HG02938 (cell line): ENCODE measurements around the gene CCDC14.
A peak's percentile ranks its signal among the peaks of the same experiment; 100 is the strongest.
"Not testable (repeated sequence)": the region's sequence is repeated elsewhere in the genome, so short reads cannot be mapped to it uniquely, and the experiment has no call there.

Experiments
- ATAC-seq: cut with Tn5 transposase; IDR thresholded peaks from one replicate; pipeline ENCODE4 v1.9.1; 2021; ENCODE audit warnings: mild to moderate bottlenecking, moderate library complexity; ENCODE audit not compliant: unreplicated experiment

Gene CCDC14, protein sequence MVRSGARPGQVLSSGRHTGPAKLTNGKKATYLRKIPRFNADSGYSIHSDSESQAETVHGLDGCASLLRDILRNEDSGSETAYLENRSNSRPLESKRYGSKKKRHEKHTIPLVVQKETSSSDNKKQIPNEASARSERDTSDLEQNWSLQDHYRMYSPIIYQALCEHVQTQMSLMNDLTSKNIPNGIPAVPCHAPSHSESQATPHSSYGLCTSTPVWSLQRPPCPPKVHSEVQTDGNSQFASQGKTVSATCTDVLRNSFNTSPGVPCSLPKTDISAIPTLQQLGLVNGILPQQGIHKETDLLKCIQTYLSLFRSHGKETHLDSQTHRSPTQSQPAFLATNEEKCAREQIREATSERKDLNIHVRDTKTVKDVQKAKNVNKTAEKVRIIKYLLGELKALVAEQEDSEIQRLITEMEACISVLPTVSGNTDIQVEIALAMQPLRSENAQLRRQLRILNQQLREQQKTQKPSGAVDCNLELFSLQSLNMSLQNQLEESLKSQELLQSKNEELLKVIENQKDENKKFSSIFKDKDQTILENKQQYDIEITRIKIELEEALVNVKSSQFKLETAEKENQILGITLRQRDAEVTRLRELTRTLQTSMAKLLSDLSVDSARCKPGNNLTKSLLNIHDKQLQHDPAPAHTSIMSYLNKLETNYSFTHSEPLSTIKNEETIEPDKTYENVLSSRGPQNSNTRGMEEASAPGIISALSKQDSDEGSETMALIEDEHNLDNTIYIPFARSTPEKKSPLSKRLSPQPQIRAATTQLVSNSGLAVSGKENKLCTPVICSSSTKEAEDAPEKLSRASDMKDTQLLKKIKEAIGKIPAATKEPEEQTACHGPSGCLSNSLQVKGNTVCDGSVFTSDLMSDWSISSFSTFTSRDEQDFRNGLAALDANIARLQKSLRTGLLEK

GRCh38 chr3:123960781-123961507 lies at the start of gene CCDC14:
Gene CCDC14 (minus strand): TSS chr3:123961229. CDS start chr3:123961173, 56 bp downstream.
- ATAC-seq, result peak; percentile 74

GRCh38 chr3:124008321-124008720 lies 47.3 kb upstream of the CCDC14 start:
- not testable (repeated sequence) for ATAC-seq

DNA sequence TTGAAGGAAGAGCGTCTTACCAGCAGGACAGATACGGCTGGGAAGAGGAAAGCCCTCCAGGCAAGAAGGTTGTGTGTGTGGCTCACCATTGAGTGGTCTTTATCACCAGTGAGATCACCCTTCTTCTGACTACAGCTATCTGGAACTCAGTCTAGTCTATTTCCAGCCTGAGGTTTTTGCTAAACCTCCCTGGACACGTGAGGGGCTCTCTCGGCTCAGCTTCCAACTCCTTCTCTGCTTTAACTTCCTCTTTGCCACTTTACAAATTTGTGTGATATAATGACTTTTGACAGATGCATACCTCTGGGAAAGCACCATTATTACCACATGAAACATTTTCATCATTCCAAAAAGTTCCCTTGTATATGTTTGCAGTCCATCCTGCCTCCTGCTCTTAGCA lies 46.2 kb upstream of the CCDC14 start:
- ATAC-seq, result no peak

GRCh38 chr3:124002405-124003079 lies 41.5 kb upstream of the CCDC14 start:
- not testable (repeated sequence) for ATAC-seq

DNA sequence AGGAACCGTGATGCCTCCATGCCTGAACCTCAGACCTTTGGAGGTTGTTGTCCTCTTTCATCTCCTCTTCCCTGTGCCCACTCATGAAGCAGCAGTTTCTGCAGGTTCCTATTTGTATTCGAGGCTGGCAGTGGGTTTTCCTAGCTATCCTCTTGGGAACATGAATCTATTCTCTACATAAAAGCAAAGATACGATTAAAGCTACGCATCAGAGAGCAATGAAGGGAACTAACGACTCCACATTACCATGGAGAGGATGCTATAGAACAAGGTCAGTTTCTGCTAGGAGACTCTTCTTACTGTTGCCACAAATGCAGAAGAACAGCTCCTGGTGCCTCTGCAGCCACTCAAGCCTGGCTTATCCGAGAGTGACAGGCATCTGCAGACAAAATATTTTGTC lies 40.3 kb upstream of the CCDC14 start:
- ATAC-seq, result not testable (repeated sequence)

- no peak for ATAC-seq
Measured at GRCh38 chr3:123997543-123997942, 36.5 kb upstream of the CCDC14 start.

GRCh38 chr3:123993818-123994217 lies 32.8 kb upstream of the CCDC14 start:
- ATAC-seq, result no peak

DNA sequence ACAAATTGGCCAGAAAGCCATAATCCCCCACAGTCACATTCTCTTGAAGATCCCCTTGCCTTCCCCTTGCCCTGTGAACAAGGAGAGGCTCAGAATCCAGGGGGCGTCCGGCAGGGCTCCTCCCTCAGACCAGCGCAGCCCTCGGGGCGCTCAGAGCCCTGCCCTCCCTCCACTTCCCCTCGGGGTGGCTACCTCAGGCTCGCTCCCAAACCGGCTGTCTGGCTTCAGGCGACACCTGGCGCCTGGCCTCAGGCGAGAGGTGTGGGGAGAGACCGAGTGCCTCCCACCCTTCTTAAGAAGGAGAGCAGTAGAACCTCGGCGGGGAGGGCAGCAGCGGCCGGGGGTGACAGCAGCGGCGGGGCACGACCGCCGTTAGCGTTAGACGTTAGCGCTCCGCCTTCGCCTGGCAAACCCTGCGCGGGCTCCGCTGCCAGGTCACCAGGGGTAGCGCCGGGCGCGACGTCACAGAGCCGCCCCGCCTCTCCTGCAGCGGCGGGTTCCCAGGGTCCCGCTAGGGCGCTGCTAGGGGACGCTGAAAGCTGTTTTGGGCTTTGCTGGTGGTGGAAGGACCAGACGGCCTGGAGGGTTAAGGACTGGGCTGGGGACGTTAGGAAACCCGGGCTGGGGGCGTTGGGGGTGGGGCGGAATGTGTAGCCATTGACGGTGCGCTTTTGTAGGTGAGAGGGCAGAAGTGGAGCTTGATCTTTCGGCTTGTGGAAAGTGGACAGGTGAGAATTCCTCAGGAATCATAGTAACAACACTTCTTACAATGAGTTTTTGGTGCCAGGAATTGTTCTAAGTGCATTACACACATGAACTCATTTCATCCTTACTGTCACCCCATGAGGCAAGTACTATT lies 30.9 kb upstream of the CCDC14 start, which contains the start of gene ROPN1:
TSS of gene ROPN1 (minus strand) at position 395 of the 859 bp plus-strand sequence. CDS start 11,643 bp downstream, outside the sequence.
- not testable (repeated sequence) for ATAC-seq

DNA sequence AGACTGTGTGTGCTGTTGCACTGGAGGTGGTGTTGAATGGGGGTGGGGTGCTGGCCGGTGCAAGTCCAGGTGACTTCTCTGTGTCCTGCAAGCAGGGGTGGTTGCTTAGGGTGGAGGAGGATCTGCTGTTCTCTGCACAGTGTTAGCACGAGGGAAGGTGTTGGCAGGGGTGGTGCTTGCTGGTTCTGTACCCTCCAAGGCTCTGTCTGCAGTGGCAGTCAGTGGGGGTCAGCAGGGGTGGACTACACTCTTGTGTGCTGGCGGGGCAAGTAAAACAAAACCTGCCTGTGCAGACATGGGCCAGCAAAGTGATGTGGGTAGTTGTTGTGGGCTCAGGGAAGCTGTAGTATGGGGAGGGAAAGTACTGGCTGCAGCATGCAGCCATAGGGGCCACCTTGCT lies 25.4 kb upstream of the CCDC14 start:
- ATAC-seq, result no peak

DNA sequence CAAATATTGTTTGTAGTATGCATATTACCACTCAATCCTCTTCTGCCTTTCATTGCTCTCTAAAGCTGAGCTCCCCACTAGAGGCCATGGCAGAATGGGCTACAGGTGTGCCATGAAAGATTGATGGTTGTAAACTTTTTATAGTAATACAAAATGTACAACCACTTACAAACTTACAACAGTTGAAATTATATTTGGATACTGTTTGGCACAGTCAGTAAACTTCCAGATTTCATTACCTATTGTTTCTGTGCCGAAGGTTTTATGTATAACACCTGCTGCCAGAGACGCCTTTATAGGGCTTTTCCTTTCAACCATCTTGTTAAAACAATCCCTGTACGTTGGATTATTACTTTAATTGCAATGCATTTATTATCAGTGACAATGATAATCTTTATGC lies 23.9 kb upstream of the CCDC14 start:
- ATAC-seq, result no peak

- no peak for ATAC-seq
Measured at GRCh38 chr3:123984350-123984749, 23.3 kb upstream of the CCDC14 start.

- not testable (repeated sequence) for ATAC-seq
Measured at GRCh38 chr3:123981317-123981716, 20.3 kb upstream of the CCDC14 start.

- ATAC-seq, result no peak
Measured at GRCh38 chr3:123980539-123980938, 19.5 kb upstream of the CCDC14 start.

DNA sequence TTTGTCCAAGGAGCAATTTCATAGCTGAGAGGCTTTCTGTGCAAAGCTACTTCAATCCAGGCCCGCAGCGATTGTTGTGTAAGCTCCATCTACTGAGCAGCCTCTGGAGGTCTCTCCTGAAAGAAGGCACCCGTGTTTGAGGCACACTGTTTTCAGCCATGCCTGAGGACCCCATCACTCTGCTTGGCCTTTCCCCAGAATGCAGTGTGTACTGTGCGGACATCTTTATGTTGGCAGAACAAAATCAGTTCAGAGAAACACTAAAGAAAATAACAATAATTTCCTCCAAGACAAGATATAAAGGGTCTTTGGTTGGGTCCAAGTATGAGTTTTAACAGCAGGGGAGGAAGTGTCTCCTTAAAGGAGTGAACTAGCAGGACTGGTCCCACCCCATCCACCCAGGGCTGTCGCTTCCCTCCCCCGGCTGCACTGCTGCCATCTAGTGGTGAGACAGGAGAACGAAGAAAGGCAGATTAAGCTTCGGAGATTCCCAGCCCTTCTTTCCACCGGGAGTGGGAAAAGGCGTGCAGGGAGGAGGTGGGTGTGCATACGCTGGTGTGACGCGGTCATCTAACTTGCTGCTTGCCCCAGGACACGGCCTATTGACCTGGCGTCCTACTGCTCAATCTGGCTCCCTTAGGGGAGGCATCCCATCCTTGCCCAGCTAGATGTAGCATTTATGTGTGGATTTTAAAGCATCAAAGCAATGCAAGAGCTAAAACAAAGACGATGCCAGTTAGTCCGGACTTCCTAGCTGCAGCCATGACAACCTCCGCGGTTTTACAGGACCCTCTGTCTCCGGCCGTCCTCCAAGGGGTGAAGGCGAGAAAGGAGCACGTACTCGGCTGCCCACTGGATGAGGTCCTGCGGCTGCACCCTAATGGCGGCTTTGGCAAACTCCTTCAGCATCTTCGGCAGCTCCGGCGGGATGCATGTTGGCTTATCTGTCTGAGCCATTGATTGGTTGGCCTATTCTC lies 18.8 kb upstream of the CCDC14 start:
- peak; percentile 54 for ATAC-seq

- ATAC-seq, result not testable (repeated sequence)
Measured at GRCh38 chr3:123976904-123977303, 15.9 kb upstream of the CCDC14 start.

DNA sequence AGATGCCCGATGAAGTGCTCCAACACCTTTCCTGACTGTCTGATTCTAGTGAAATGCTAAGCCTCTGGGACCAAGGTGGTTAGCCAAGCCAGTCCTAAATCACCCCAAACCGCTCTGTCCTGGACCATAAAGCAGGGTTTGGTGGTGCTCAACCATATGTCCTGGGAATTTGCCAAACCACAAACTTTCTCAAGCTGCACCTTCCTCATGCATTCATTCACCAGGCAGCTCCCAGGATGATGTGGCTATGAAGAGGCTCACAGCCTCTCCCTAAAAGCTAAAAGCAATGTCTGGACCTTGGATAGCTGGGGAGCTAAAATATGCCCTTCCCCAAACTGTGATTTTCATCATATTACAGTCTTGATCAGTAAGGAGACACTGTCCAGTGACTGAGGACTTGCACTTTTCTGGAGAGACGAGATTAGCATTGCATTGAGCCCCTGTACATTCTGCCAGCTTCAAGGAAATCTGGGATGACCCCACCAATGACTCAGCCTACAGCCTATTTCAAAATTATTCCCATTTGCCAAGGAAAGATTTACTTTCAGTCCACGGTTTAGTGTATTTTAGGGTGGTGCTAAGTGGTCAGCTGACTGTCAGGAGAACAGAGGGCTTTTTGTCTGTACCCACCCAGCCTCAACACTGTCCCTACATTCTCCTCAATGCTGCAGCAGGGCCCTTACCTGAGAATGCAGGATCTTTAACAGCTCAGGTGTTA lies 15.3 kb upstream of the CCDC14 start:
- not testable (repeated sequence) for ATAC-seq

GRCh38 chr3:123975030-123975429 lies 14.0 kb upstream of the CCDC14 start:
- not testable (repeated sequence) for ATAC-seq

GRCh38 chr3:123971406-123971805 lies 10.4 kb upstream of the CCDC14 start:
- no peak for ATAC-seq
